Fibroblast of skin of right biceps (primary cell): ENCODE results near the gene B3GALT6.

Experiments
- DNase-seq: peaks from one replicate; pipeline ENCODE4 v3.0.0-alpha.2; 2013

The B3GALT6 gene

GRCh38 chr1:1216770-1217620, 15.0 kb upstream of the B3GALT6 start:
- DNase-seq = no peak

GRCh38 chr1:1217621-1218523, 14.2 kb upstream of the B3GALT6 start:
- no peak for DNase-seq

- DNase-seq = no peak
These were observed 13.4 kb upstream of the B3GALT6 start for GRCh38 chr1:1218524-1219200.

- no peak for DNase-seq
These were observed 12.7 kb upstream of the B3GALT6 start for GRCh38 chr1:1219341-1219740.

GRCh38 chr1:1220197-1220596, 11.8 kb upstream of the B3GALT6 start:
- DNase-seq = no peak

- no peak for DNase-seq
These were observed 10.0 kb upstream of the B3GALT6 start for GRCh38 chr1:1221887-1222574.

- no peak for DNase-seq
These were observed 9.3 kb upstream of the B3GALT6 start for GRCh38 chr1:1222575-1223225.

- no peak for DNase-seq
These were observed 8.7 kb upstream of the B3GALT6 start for GRCh38 chr1:1223321-1223720.

- no peak for DNase-seq
These were observed 8.1 kb upstream of the B3GALT6 start for GRCh38 chr1:1223891-1224290.

GRCh38 chr1:1225238-1225845, 6.7 kb upstream of the B3GALT6 start:
- no peak for DNase-seq

GRCh38 chr1:1225913-1226312, 6.1 kb upstream of the B3GALT6 start:
- no peak for DNase-seq

- DNase-seq = no peak
These were observed 5.3 kb upstream of the B3GALT6 start for GRCh38 chr1:1226566-1227362.

- DNase-seq = no peak
These were observed 4.7 kb upstream of the B3GALT6 start for GRCh38 chr1:1227386-1227785.

GRCh38 chr1:1228187-1228586, 3.9 kb upstream of the B3GALT6 start:
- no peak for DNase-seq

GRCh38 chr1:1228596-1229321, 3.3 kb upstream of the B3GALT6 start:
- DNase-seq = no peak

GRCh38 chr1:1229770-1230169, 2.3 kb upstream of the B3GALT6 start:
- no peak for DNase-seq

GRCh38 chr1:1230656-1231399, 1.2 kb upstream of the B3GALT6 start:
- peak; percentile 69 for DNase-seq

GRCh38 chr1:1231400-1232207, 433 bp upstream of the B3GALT6 start, which contains the start of gene SDF4:
Gene SDF4 (minus strand): TSS chr1:1232001. CDS start chr1:1228772, 3,229 bp downstream.
- peak; percentile 97 for DNase-seq
